Activated T-helper 9 cell treated with anti-CD3 and anti-CD28 coated beads, Interleukin-2, amount 50 U/mL, for 16 hours (primary cell): ENCODE measurements around the gene ERBIN.
"Not testable (repeated sequence)": the region's sequence is repeated elsewhere in the genome, so short reads cannot be mapped to it uniquely, and the experiment has no call there.

Source experiments
- DNase-seq: peaks from one replicate; pipeline ENCODE4 v3.0.0-alpha.2; 2020; ENCODE audit warnings: low read depth

Gene ERBIN

GRCh38 chr5:65926276-65926783, at the start of gene ERBIN:
Gene ERBIN (plus strand): TSS chr5:65926575. CDS start chr5:65992719, 66,144 bp downstream.
- peak; percentile 55 for DNase-seq

- no peak for DNase-seq
Observed at GRCh38 chr5:65876970-65877369, 49.4 kb upstream of the ERBIN start.

- not testable (repeated sequence) for DNase-seq
Observed at GRCh38 chr5:65879668-65880256, 46.6 kb upstream of the ERBIN start.

- DNase-seq: no peak
Observed at GRCh38 chr5:65880496-65881072, 45.8 kb upstream of the ERBIN start.

- DNase-seq: no peak
Observed at GRCh38 chr5:65882278-65882677, 44.1 kb upstream of the ERBIN start.

- DNase-seq: no peak
Observed at GRCh38 chr5:65883461-65883860, 42.9 kb upstream of the ERBIN start.

GRCh38 chr5:65886387-65886786, 40.0 kb upstream of the ERBIN start:
- no peak for DNase-seq

GRCh38 chr5:65892024-65892423, 34.4 kb upstream of the ERBIN start:
- not testable (repeated sequence) for DNase-seq

GRCh38 chr5:65892801-65893200, 33.6 kb upstream of the ERBIN start:
- no peak for DNase-seq

- DNase-seq: no peak
Observed at GRCh38 chr5:65893749-65894430, 32.5 kb upstream of the ERBIN start.

GRCh38 chr5:65895891-65896290, 30.5 kb upstream of the ERBIN start:
- DNase-seq: no peak

- DNase-seq: no peak
Observed at GRCh38 chr5:65900746-65901145, 25.6 kb upstream of the ERBIN start.

GRCh38 chr5:65902104-65902503, 24.3 kb upstream of the ERBIN start:
- no peak for DNase-seq

GRCh38 chr5:65903581-65903980, 22.8 kb upstream of the ERBIN start:
- no peak for DNase-seq

- no peak for DNase-seq
Observed at GRCh38 chr5:65906256-65906655, 20.1 kb upstream of the ERBIN start.

- no peak for DNase-seq
Observed at GRCh38 chr5:65907135-65907534, 19.2 kb upstream of the ERBIN start.

- DNase-seq: no peak
Observed at GRCh38 chr5:65910711-65911110, 15.7 kb upstream of the ERBIN start.

- DNase-seq: no peak
Observed at GRCh38 chr5:65912311-65912710, 14.1 kb upstream of the ERBIN start.

- DNase-seq: no peak
Observed at GRCh38 chr5:65913519-65913918, 12.9 kb upstream of the ERBIN start.

GRCh38 chr5:65914641-65915196, 11.7 kb upstream of the ERBIN start:
- no peak for DNase-seq

- not testable (repeated sequence) for DNase-seq
Observed at GRCh38 chr5:65915661-65916060, 10.7 kb upstream of the ERBIN start.

GRCh38 chr5:65916066-65916465, 10.3 kb upstream of the ERBIN start:
- no peak for DNase-seq

- DNase-seq: no peak
Observed at GRCh38 chr5:65916636-65917035, 9.7 kb upstream of the ERBIN start.
